K562 (cell line): ENCODE data around the gene IQCK. TPM values are rescaled to one million over a fixed set of nuclear protein-coding genes. Genes with fewer than 3 reads are reported as not detected.
A peak's percentile ranks its signal among the peaks of the same experiment; 100 is the strongest.

Experiments used
- ATAC-seq: fragments of 200-7000 bp; cut with Tn5 transposase; 3 replicates; pipeline ENCODE4 v1.9.1; 2020; ENCODE audit warnings: moderate library complexity
- BruUV-seq: library from RNA; stranded (reverse); fragments of 400-500 nt; replicated peaks from 2 replicates; lab custom pipeline; 2021; lab: Mats Ljungman, UMichigan
- CTCF ChIA-PET: fragments of 300-600 bp; formaldehyde crosslinking; extraction: SDS; loops from one replicate; lab custom pipeline; 2021; ENCODE audit warnings: low intra/inter-chr PET ratio; lab: Yijun Ruan, JAX
- POLR2A ChIA-PET: fragments of 300-600, 350-650 bp; sonication (Branson Sonifier 250); formaldehyde crosslinking; extraction: SDS; loops from one replicate; lab custom pipeline; 2021; ENCODE audit warnings: antibody characterized with exemption, inconsistent platforms; lab: Yijun Ruan, JAX
- DNase-seq, 4 experiments: peaks; one replicate each; pipeline versions ENCODE4 v3.0.0 to v3.0.0-alpha.2; 2011 to 2018; ENCODE audit warnings: low spot score in 3 of 4, mixed read lengths in 3 of 4; ENCODE audit errors: extremely low read depth in 1 of 4
- FAIRE-seq: peaks from 2 replicates; lab custom pipeline; 2011; peaks lifted over from hg19 to GRCh38; lab: Jason Lieb, UNC
- H2AFZ ChIP-seq: 2 replicates; pipeline ENCODE4 v1.6.0; 2011; ENCODE audit warnings: low read depth, low read length, control low read depth, inconsistent platforms
- H3K27ac ChIP-seq: fragments of 200-600 bp; 3 replicates; pipeline ENCODE4 v1.8.0; 2011; ENCODE audit warnings: low read depth, mild to moderate bottlenecking, control low read depth, inconsistent platforms, low read length, moderate library complexity, mixed read lengths; ENCODE audit errors: extremely low read depth
- H3K27me3 ChIP-seq, 2 experiments: fragments of 300-600 bp in 1 of 2; 2 replicates in 1 of 2; 3 replicates in 1 of 2; pipeline versions ENCODE4 v1.6.0 to v1.8.0; 2011; ENCODE audit warnings: inconsistent platforms in 2 of 2, low read length in 2 of 2, mild to moderate bottlenecking in 1 of 2, mixed read lengths in 1 of 2, moderate library complexity in 1 of 2; ENCODE audit not compliant: control insufficient read depth in 2 of 2, insufficient read depth in 2 of 2
- H3K36me3 ChIP-seq: fragments of 300-600 bp; 3 replicates; pipeline ENCODE4 v1.8.0; 2011; ENCODE audit warnings: mild to moderate bottlenecking, low read length, inconsistent platforms; ENCODE audit not compliant: control insufficient read depth, insufficient read depth
- H3K4me1 ChIP-seq, 2 experiments: fragments of 200-600 bp in 1 of 2; replicated peaks in 1 of 2; 2 replicates in 1 of 2; 3 replicates in 1 of 2; pipeline versions ENCODE4 v1.5.1 to v1.8.0; 2011; ENCODE audit warnings: inconsistent platforms in 2 of 2, low read length in 2 of 2, mild to moderate bottlenecking in 1 of 2, mixed read lengths in 1 of 2, moderate library complexity in 1 of 2; ENCODE audit not compliant: control insufficient read depth in 2 of 2, insufficient read depth in 2 of 2
- H3K4me2 ChIP-seq: 2 replicates; pipeline ENCODE4 v1.6.1; 2011; ENCODE audit warnings: low read length, control low read depth, inconsistent platforms, mixed read lengths; ENCODE audit not compliant: insufficient read depth
- H3K4me3 ChIP-seq: fragments of 200-600 bp; sonication (generic), shearing (Covaris generic); 2 replicates; pipeline ENCODE4 v1.5.1; 2016; ENCODE audit warnings: control low read depth, inconsistent platforms
- H3K79me2 ChIP-seq: fragments of 200-600 bp; 3 replicates; pipeline ENCODE4 v1.8.0; 2011; ENCODE audit warnings: low read length, inconsistent platforms; ENCODE audit not compliant: control insufficient read depth, insufficient read depth
- H3K9ac ChIP-seq, 2 experiments: 2 replicates each; pipeline versions ENCODE4 v1.6.0 to v1.6.1; 2011; ENCODE audit warnings: low read depth in 2 of 2, low read length in 2 of 2, control low read depth in 1 of 2, inconsistent platforms in 1 of 2, mild to moderate bottlenecking in 1 of 2, mixed read lengths in 1 of 2; ENCODE audit not compliant: insufficient read depth in 1 of 2
- H3K9me1 ChIP-seq: one replicate; pipeline ENCODE4 v1.6.0; 2011; ENCODE audit warnings: inconsistent platforms, mild to moderate bottlenecking, low read length, moderate library complexity; ENCODE audit not compliant: control insufficient read depth, insufficient read depth
- H3K9me3 ChIP-seq: replicated peaks from 2 replicates; pipeline ENCODE4 v1.5.1; 2011; ENCODE audit warnings: low read depth, low read length, inconsistent platforms; ENCODE audit not compliant: control insufficient read depth, insufficient read depth
- H4K20me1 ChIP-seq: replicated peaks from 2 replicates; pipeline ENCODE4 v1.6.1; 2011; ENCODE audit warnings: low read length, inconsistent platforms, mixed read lengths; ENCODE audit not compliant: control insufficient read depth, insufficient read depth
- ARID3B ChIP-seq: fragments of 250-450 bp; sonication (Bioruptor Pico); IDR thresholded peaks from 2 replicates; pipeline ENCODE4 v1.4.0; 2020; ENCODE audit warnings: borderline replicate concordance
- ATF1 ChIP-seq, 2 experiments: fragments of 450-650 bp in 1 of 2; IDR thresholded peaks; 2 replicates each; pipeline ENCODE4 v1.6.1; 2016; ENCODE audit warnings: missing compliant biosample characterization in 1 of 2, missing genetic modification characterization in 1 of 2
- BCL6 ChIP-seq: fragments of 250-450 bp; sonication (Bioruptor Pico); IDR thresholded peaks from 2 replicates; pipeline ENCODE4 v1.4.0; 2020
- CHD4 ChIP-seq: fragments of 200-600 bp; sonication (generic); IDR thresholded peaks from 3 replicates; pipeline ENCODE4 v1.6.1; 2012; ENCODE audit warnings: low read depth, mild to moderate bottlenecking, mixed read lengths, low read length, inconsistent platforms; ENCODE audit not compliant: insufficient read depth, insufficient replicate concordance, poor library complexity, severe bottlenecking
- ETV6 ChIP-seq, 3 experiments: fragments of 150-350 bp in 1 of 3; sonication (generic) in 1 of 3; formaldehyde crosslinking in 1 of 3; IDR thresholded peaks; 2 replicates each; pipeline versions ENCODE4 v1.6.1 to v1.8.0; 2014 to 2022; ENCODE audit warnings: borderline replicate concordance in 2 of 3, low read depth in 2 of 3, antibody characterized with exemption in 1 of 3, low read length in 1 of 3, mild to moderate bottlenecking in 1 of 3, missing genetic modification reagents in 1 of 3
- FOSL1 ChIP-seq: fragments of 200-800 bp; sonication (Bioruptor generic); conservative IDR thresholded peaks from 2 replicates; pipeline ENCODE4 v1.6.1; 2016; ENCODE audit warnings: missing genetic modification characterization, missing compliant biosample characterization
- LCOR ChIP-seq: sonication (generic); formaldehyde crosslinking; IDR thresholded peaks from 2 replicates; pipeline ENCODE4 v1.8.0; 2022; ENCODE audit warnings: mild to moderate bottlenecking, missing genetic modification reagents
- NCOA6 ChIP-seq: fragments of 450-650 bp; IDR thresholded peaks from 2 replicates; pipeline ENCODE4 v1.6.1; 2017; ENCODE audit warnings: mild to moderate bottlenecking
- NFIC ChIP-seq: fragments of 450-650 bp; IDR thresholded peaks from 2 replicates; pipeline ENCODE4 v1.6.1; 2017; ENCODE audit warnings: mild to moderate bottlenecking, inconsistent platforms
- NONO ChIP-seq, 2 experiments: fragments of 200-400 bp in 1 of 2; fragments of 450-650 bp in 1 of 2; formaldehyde crosslinking in 1 of 2; IDR thresholded peaks; 2 replicates each; pipeline ENCODE4 v1.6.1; 2017; ENCODE audit warnings: low read depth in 2 of 2, mild to moderate bottlenecking in 2 of 2, moderate library complexity in 2 of 2, low read length in 1 of 2
- SIRT6 ChIP-seq: IDR thresholded peaks from one replicate; pipeline ENCODE4 v1.6.1; 2012; ENCODE audit warnings: low read depth, mild to moderate bottlenecking, control low read depth, inconsistent platforms, low read length, moderate library complexity
- SMAD1 ChIP-seq: fragments of 150-350 bp; IDR thresholded peaks from 2 replicates; pipeline ENCODE4 v1.6.1; 2014; ENCODE audit warnings: low read length, low read depth; ENCODE audit not compliant: partially characterized antibody
- SMARCE1 ChIP-seq: fragments of 450-650 bp; IDR thresholded peaks from 2 replicates; pipeline ENCODE4 v1.7.1; 2016; ENCODE audit warnings: mild to moderate bottlenecking
- SRF ChIP-seq, 2 experiments: fragments of 250-450, 450-650 bp in 1 of 2; sonication (Bioruptor Pico) in 1 of 2; sonication (generic) in 1 of 2; formaldehyde crosslinking; IDR thresholded peaks; 2 replicates each; pipeline versions ENCODE4 v1.5.0 to v1.5.1; 2020 to 2022; ENCODE audit warnings: mild to moderate bottlenecking in 1 of 2, missing genetic modification reagents in 1 of 2
- TCFL5 ChIP-seq: fragments of 250-450 bp; sonication (Bioruptor Pico); conservative IDR thresholded peaks from 2 replicates; pipeline ENCODE4 v1.6.1; 2021; ENCODE audit warnings: mild to moderate bottlenecking, moderate library complexity, matching md5 sums
- ZNF512 ChIP-seq: IDR thresholded peaks from 2 replicates; pipeline ENCODE4 v1.6.1; 2016; ENCODE audit warnings: missing genetic modification characterization, missing compliant biosample characterization
- ZNF584 ChIP-seq: fragments of 200-800 bp; sonication (Bioruptor generic); IDR thresholded peaks from 2 replicates; pipeline ENCODE4 v1.6.1; 2016; ENCODE audit warnings: low read depth, mild to moderate bottlenecking, missing genetic modification characterization, missing compliant biosample characterization
- WGBS: fragments of 100-300 bp; shearing (Covaris generic); methylation state at CpG from one replicate; pipeline ENCODE4 v1.1.6; 2016; ENCODE audit warnings: low coverage, mixed read lengths; ENCODE audit not compliant: insufficient coverage; ENCODE audit errors: missing lambda C conversion rate; 5-methylcytosine and 5-hydroxymethylcytosine counted together
- in situ Hi-C: fragments of 300-500 bp; cut with MboI; formaldehyde crosslinking; loops from 4 replicates; pipeline ENCODE4 v1.15.0; 2018; ENCODE audit warnings: inconsistent platforms, mixed read lengths
- intact Hi-C: fragments of 100-400 bp; cut with micrococcal nuclease; formaldehyde crosslinking; loops from 2 replicates; pipeline ENCODE4 v1.14.2; 2022
- polyA plus RNA-seq, 8 experiments: library from polyadenylated mRNA; depleted of rRNA in 4 of 8; stranded (reverse) in 5 of 8; unstranded in 3 of 8; fragments of >200 nt; fragmentation: Nextera tagmentation in 2 of 8; fragmentation: Illumina TruSeq in 1 of 8; extraction: Ambion mirVana in 2 of 8; extraction: Trizol in 1 of 8; gene quantifications; 2 replicates each; pipeline versions ENCODE4 v1.2.1 to v1.2.3, GENCODE V29; 2011 to 2014; ENCODE audit warnings: inconsistent platforms in 1 of 8, missing spikeins in 1 of 8
- total RNA-seq, 7 experiments: library from RNA; depleted of rRNA in 6 of 7; stranded (reverse); fragments of >200 nt in 6 of 7; fragmentation: Illumina TruSeq in 2 of 7; extraction: Trizol in 2 of 7; gene quantifications; 2 replicates each; pipeline versions ENCODE4 v1.2.1 to v1.2.3, GENCODE V29; 2011 to 2021; ENCODE audit warnings: low replicate concordance in 1 of 7

Gene IQCK
- total and polyA plus RNA-seq, 9 of the 15 experiments (the other 6 are each of a cell fraction or from before 2014, with no cell fraction given) = 5.2 to 12.2 (median 7.3) TPM

DNA sequence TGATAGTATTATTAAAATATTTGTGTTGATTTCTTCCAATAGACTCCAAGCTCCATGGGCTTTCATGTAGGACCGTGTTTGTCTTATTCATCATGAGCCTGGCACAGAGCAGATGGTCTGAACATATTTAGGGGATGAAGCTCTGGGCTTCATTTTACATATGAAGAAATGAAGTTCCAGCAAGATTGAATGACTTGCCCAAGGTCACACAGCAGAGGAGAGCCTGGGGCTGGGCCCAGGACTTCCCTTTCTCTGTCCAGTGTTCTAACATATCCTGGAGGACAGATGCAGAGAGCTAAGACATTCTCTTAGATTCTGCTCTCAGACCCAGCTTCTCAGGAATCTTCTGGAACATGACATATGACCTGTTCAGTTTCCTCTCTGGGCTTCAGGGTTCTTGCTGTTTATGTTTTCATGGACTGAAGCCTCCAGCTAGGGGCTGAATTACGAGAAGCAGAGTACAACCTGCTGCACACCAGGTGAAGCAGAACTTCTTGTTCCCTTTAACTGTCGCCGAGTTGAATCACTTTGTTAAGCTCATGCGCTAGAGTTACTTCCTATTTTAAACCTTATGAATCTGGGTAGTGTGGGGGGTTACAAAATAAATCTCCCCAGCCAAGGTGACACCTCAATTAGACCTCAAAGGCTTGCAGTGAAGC is 113.0 kb downstream of the IQCK start (continued):
- TF ChIP-seq ZNF512 = no peak
- no peak for TF ChIP-seq FOSL1 (tag)
- no peak for TF ChIP-seq NFIC
- TF ChIP-seq SIRT6 = no peak
- no peak for TF ChIP-seq SRF (CRISPR knock-in tag; IDR thresholded peaks at IDR 0.05)
- TF ChIP-seq ZNF584 (CRISPR knock-in tag) = no peak
- no peak for TF ChIP-seq TCFL5
- no peak for TF ChIP-seq NONO (IDR thresholded peaks at IDR 0.05; ENCODE audit: low read depth in 2 of 2, low read length in 1 of 2)
- no peak for TF ChIP-seq SMARCE1
- TF ChIP-seq SMAD1 = no peak

- no peaks in the 10 kb centered on the region; a peak in 1 of 5 replicates for H3K27me3 ChIP-seq
- no peaks in the 10 kb centered on the region for H3K79me2 ChIP-seq
- DNase-seq (peak in 2 of 4 experiments; percentile 20 to 31), ATAC-seq (peak; percentile 61; the same call in 2 of the 3 replicates), FAIRE-seq (no peak)
- H3K9ac ChIP-seq = no peak overlapping the region
- WGBS = 22% methylated on average over 6 of the region's 6 CpGs
- H3K36me3 ChIP-seq = no peaks in the 10 kb centered on the region
- H4K20me1 ChIP-seq = no peaks in the 10 kb centered on the region
- no peak overlapping the region for H3K4me3 ChIP-seq
- H3K9me1 ChIP-seq = no peaks in the 10 kb centered on the region
- CTCF ChIA-PET = no interaction called here
- intact Hi-C loops (no loop called here), in situ Hi-C loops (no loop called here)
- no peak overlapping the region for H3K27ac ChIP-seq
- POLR2A ChIA-PET = no interaction called here
- no peak overlapping the region for H2AFZ ChIP-seq
- no peak overlapping the region for H3K4me2 ChIP-seq
- BruUV-seq = no TSS peak
- H3K4me1 ChIP-seq = no peaks in the 10 kb centered on the region; a peak in 1 of 5 replicates
- no peaks in the 10 kb centered on the region for H3K9me3 ChIP-seq
- TF ChIP-seq ETV6 (IDR thresholded peaks at IDR 0.05; ENCODE audit: borderline replicate concordance in 1 of 2, low read depth in 2 of 2, low read length in 1 of 2) = no peak
- TF ChIP-seq ETV6 (CRISPR knock-in tag; IDR thresholded peaks at IDR 0.05; ENCODE audit: borderline replicate concordance) = no peak
- TF ChIP-seq LCOR (CRISPR knock-in tag) = no peak
- TF ChIP-seq ATF1 (CRISPR knock-in tag; IDR thresholded peaks at IDR 0.05) = no peak
- TF ChIP-seq ATF1 (tag; IDR thresholded peaks at IDR 0.05) = no peak
- TF ChIP-seq NCOA6 = no peak
- no peak for TF ChIP-seq CHD4
- no peak for TF ChIP-seq BCL6 (CRISPR knock-in tag)
- no peak for TF ChIP-seq ARID3B (CRISPR knock-in tag)
Measured at GRCh38 chr16:19831678-19832077, 113.6 kb downstream of the IQCK start.
